Right hindlimb (tissue), 1 donor: ENCODE data around the gene SLC2A2.

ENCODE experiments used
- DNase-seq: peaks from one replicate; pipeline ENCODE4 v3.0.0-alpha.2; 2018

The SLC2A2 gene

DNA sequence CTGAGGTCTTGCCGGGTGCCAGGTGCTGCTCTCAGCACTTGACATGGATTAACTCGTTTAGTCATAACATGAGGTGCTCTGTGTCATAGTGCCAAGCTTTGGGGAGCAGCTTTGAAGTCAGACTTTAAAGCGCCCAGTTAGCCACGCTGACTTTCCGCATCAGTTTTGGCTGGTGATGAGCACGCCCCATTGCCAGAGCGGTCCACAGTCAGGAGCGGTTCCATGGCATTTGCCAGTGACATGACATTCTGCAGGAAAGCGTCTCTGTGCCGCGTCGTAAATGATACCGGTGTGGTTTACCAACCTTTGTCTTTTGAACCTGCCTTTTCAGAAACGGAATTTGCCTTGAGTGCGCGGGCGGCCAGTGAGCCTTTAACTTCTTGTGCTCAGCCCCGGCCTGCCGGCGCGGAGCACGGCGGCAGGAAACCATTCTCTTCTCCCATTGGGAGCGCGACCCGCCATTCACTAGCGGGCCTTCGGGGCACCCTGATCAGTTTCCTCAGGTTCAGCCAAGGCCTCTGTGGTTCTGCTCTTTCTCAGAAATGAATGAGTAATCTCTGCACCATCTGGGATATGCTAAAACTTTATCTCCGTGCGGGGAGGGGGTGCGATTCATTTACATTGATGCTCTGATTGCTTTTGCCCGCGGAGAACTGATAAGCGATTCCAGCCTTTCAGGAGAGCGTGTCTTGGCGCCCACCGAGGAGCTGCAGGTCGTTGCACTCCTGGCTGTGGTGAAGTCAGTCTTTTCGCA lies 1.7 kb upstream of the SLC2A2 start:
- DNase-seq: peak; percentile 53

DNA sequence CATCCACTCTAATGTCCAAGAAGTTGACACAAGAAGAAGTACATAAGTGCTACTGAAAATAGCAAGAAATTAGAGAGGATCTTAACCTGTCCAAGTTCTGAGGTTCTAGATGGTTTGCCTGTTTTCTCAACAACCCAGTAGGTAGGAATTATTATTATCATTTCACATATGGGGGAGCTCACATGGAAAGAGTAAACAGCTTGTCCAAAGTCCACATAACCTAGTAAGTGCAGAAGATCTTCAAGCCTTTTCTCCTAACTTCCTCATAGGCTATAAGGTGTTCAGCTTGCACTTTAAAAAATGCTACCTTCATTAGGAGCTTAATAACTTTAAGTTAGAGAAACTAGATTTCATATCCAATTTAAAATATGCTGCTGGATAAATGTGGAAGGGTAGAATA lies 3.0 kb downstream of the SLC2A2 start:
- no peak for DNase-seq

DNA sequence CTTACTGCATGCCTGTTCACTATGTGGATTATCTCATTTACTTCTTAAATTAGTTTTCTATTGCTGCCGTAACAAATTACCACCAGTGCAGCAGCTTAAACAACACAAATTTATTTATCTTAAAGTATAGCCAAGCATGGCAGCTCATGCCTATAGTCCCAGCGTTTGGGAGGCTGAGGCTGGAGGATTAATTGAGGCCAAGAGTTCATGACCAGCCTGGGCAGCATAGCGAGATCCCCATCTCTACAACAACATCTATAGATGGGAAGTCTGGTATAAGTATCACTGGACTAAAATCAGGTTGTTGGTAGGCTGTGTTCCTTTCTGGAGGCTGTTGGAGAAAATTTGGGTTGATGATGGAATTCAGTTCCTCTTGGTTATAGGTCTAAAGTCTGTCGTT lies 5.1 kb downstream of the SLC2A2 start:
- no peak for DNase-seq

DNA sequence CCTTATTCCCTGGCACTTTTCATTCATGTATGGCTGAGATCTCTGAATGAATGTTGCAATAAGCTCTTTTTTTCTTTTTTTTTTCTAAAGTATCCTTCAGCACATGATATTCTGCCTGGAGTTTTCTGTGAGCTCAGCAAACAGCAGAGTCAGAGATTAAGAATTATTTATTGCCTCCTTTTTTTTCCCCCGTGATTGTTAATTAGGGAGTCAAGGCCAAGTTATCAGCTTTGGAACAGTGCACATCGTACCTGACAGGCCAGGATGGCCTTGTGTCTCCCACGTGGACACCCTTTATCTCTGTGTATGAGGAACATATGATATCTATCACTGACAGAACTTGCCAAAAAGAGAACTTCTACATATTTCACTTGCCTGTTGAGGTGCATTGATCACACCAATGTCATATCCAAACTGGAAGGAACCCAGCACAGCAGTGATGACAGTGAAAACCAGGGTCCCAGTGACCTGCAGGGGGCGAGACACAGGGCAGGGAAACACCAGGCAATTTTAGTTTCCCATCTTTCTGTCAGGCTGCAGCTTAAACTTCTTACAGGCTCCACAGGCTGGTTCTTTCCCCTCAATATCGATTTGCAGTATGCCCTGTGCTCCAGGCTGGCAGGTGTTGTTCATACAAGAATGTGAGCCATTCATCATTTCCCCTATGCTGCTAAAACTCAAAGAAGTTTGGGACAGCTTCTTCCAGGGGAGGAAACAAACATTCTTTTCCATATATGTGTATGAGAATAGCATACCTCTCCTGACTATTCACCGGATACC lies 8.2 kb downstream of the SLC2A2 start:
- DNase-seq: no peak

DNA sequence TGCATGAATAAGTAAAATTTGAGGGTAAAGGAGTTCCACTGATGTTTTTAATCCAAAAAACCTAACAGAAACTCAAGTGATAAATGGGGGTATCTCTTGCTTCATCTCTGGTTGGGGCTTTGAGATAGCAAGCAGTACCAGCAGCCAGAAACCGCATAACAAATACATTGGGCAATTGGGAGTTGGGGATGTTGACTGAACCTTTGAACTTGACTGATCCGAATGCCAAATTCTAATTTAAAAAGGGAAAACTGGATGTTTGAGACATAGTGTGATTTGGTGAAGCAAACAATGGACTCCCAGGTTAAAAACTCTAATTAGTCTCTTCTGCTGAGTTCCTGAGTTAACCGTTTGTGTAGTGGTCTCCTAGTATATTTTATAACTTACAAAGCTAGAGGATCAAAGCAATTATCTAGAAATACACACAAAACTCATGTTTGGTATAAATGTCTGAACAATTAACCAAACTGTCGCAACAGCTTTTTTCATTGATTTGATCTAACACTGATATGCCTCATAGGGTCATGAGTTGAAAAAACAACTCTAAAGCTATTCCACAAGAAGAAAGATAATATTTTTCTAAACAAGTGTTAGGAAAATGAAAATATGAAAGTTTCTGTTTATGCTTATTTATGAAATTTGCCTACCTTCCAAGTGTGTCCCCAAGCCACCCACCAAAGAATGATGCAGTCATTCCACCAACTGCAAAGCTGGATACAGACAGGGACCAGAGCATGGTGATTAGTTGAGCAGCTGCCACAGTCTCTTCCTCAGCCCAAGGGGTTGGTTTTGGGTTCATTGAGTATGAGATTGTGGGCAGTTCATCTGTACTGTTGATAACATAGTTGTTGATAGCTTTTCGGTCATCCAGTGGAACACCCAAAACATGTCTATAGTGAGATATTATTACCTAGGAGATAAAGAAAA lies 12.4 kb downstream of the SLC2A2 start:
- DNase-seq: no peak

DNA sequence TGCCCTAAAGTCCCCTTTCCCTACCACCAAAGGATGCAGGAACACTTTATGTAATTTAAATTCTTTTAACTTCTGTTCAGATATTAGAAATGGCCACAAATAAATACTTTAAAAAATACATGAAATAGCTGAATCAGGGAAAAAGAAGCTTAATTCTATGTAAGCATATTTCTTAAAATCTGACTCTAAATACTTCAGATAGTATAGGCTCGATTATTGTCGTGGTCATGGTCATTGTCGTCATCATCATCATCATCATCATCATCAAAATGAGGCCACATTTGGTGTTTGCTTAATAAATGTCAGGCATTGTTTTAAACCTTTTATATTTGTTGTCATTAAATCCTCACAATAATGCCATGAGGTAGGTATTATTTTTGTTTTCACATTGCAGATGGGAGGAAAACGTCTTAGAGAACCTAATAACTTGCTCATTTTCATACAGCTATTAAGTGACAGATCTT lies 14.6 kb downstream of the SLC2A2 start:
- DNase-seq: no peak

DNA sequence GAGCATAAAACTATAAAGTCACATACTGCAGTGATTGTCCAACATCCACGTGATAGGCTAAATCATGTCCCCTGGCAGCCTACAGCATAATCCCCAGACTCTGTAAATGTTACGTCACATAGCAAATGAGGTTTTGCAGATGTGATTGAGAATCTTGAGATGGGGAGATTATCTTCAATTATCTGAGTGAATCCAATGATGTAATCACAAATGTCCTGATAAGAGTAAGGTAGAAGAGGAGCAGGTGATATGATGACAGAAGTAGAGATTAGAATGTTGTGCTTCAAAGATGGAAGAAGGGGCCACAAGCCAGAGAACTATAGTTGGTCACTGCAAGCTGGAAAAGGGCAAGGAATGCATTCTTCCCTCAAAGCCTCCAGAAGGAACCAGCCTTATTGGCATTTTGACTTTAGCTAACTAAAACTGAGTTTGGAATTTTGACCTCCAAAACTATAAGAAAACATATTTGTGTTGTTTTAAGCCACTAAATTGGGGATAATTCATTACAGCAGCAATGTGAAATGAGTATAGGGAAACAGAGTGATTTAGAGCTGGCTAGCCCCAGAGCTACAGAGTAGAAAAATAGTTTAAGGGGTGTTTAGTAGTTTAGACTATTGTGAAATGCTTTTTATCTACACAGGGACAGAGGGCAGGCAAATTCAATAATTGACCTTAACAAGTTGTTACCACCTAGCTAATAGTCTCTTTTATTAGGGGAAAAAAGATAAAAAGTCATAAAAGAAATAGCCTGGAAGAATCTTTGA lies 15.2 kb downstream of the SLC2A2 start:
- no peak for DNase-seq

DNA sequence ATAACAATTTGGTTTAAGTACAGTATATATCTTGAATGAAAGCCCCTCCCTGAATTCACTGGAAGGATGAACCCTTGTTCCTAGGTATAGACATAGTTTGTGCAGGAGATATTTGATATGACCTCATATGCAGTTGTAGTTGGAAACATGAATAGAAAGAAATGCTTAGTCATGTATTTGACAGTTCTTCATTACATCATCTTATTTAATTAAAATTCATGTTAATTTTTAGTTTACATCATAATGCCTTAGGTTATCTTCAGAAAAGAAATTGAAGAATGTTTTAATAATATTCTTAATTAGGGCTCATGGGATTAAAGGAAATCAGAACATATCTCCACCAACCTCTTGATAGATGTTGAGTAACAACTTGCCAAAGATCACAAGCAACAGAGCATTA lies 19.2 kb downstream of the SLC2A2 start:
- no peak for DNase-seq

DNA sequence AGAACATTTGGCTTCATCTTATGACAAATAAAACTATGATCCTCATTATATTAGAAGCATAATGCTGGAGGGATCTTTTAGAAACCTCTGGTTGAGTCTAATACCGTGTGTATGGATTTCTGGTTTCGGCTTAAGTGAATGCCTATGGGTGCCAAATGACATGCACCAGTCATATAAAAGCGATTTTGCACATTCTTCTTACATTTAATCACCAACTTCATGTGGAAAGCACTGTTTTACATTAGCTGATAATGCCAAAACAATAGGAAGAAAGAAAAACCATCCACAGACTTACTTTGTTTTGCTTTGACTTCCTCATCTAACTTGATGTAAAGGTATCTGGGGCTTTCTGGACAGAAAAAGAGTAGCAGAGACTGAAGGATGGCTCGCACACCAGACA lies 20.9 kb downstream of the SLC2A2 start:
- DNase-seq: no peak

DNA sequence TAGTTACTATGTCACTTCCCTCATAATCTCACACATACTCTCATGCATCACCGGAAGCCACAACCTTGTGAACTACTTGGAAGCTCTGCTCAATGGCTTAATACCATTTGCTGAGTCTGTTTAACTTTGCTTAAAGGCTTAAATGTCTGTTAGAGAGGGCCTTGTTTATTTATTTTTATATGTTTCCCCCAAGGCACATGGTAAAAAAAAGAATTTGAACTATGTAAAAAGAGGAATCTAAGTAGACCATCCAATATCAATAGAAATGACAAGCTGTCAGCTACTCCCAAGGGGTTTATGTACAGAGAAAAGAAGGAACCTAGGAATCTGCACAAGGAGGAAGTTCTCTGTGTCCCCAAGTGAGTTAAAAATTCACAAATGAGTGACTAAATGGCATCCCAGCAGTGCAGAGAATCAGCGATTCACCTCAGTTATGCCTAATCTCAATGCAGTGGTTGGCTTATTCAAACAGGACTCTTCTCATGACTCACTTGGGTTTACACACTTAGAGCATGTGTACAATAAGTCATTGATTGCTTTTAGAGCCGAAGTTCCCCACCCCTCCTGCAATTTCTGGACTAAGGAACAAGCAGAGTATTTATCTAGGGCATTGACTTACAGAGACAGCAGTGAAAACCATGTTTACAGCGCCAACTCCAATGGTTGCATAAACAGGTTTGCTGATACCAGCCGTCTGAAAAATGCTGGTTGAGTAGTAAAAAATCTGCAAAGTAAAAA lies 24.4 kb downstream of the SLC2A2 start:
- DNase-seq: no peak

DNA sequence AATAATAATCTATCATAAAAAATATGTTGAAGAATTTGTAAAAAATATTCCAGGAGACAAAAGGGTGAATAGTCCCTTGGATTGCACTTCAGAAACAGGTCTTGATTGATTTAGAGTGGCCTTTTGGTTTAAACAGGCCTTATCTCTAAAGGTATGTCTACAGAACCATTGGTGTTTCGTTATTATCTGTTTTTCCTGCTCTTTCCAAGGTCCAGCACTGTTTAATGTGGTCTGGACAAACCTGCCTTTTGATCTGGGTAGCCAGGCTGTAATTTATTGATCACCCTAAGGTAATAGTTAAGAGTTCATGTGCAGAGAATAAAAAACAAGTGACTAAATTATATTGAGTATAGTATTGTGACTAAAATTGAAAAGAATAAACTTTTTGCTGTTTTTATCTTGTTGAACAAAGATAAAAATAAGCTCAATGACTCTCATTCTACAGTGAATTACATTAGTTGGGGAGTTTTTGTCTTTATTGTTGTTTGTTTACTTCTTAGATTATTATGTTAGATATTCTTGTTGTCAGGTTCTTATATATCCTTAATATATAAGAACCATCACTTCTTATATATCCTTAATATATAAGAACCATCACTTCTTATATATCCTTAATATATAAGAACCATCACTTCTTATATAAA lies 25.1 kb downstream of the SLC2A2 start:
- DNase-seq: no peak

DNA sequence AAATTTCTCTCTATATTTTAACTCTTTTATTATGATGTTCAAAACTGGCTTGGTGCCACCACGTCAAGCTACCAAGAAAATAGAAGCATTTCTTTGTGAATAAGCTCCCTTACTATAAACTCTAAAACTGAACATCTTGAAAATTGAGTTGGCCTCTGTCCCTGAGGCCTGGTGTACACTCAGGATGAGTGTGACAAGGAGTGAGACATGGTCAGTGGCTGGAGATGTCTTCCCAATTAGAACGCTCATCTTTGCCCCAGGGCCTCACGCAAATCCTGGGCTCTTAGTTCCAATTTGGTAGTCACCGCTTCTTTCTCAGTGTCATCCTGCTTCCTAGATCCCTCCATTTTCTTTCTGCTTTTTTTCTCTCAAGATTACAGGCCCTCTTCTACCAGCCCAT lies 26.2 kb downstream of the SLC2A2 start:
- no peak for DNase-seq

DNA sequence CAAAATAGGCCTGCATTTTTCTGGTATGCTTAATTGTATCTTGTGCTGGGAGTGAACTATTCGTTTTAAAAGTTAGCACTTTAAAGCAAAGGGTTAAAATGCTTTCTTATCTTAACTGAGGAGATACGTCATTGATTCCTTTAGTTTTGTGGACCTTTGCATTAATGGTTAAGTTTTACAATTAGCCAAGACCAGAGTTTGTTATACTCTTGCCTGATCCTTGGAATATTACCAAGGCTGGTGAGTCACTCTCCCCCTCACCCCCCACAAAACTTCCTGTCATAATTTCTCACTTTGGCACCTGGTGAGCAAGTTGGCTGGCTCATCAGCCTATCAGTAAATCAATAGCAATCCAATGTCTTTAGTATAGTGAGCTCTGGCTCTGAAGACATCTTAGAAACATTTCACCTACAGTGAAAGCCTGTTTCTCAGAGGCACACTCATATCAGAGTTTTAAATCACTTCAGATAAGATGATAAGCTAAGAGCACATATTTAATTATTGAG lies 26.7 kb downstream of the SLC2A2 start:
- no peak for DNase-seq

DNA sequence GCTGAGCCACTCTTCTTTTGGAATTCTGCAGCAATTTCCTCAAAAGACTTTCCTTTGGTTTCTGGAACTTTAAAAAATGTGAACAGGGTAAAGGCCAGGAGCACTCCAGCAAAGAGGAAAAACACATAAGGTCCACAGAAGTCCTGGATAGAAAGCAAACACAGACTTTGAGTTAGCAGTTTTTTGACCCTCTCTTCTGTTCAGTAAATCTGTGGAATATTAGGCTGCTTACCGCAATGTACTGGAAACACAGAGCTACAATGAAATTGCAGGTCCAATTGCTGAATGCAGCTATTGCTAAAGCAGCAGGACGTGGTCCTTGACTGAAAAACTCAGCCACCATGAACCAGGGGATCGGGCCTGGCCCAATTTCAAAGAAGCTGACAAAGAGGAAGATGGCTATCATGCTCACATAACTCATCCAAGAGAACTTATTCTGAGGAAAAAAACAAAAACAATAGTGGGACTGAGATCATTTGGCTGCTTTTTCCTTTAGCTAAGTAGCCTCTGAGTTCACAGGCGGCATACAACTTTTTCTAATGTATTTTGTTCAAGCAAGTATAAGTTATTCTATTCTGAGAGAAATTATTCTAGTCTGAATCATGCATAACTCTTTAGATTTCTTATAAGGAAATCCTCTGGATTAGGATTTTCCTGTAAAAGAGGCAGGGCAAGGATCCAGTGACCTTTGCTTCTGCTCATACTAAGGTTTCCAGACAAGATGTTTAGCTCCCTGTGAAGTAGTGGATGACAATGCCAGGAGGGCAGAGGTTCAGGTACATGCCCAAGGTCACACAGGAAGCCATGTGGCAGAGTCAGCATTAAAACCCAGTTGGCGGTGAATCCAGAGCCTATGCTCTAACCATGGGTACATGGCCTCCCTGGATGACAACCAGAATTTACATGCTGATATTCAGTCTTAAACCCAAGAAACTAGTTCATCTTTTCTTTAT lies 28.3 kb downstream of the SLC2A2 start:
- DNase-seq: no peak

DNA sequence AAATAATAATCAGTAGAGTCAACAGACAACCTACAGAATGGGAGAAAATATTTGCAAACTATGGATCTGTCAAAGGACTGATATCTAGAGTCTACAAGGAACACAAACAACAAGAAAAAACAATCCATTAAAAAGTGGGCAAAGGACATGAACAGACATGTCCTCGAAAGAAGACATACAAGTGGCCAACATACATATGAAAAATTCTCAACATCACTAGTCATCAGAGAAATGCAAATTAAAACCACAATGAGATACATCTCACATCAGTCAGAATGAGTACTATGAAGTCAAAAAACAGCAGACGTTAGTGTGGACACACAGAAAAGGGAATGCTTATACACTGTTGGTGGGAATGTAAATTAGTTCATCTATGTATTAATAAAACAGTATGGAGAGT lies 33.7 kb downstream of the SLC2A2 start:
- DNase-seq: no peak

DNA sequence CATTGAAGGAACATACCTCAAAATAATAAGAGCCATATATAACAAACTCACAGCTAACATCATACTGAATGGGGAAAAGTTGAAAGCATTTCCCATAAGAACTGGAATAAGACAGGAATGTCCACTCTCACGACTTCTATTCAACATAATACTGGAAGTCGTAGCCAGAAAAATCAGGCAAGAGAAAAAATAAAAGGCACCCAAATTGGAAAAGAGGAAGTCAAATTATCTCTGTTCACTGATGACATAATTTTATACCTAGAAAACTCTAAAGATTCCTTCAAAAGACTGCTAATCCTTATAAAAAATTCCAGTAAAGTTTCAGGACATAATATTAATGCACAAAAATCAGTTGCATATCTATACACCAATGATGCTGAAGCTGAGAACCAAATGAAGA lies 34.9 kb downstream of the SLC2A2 start:
- DNase-seq: no peak

DNA sequence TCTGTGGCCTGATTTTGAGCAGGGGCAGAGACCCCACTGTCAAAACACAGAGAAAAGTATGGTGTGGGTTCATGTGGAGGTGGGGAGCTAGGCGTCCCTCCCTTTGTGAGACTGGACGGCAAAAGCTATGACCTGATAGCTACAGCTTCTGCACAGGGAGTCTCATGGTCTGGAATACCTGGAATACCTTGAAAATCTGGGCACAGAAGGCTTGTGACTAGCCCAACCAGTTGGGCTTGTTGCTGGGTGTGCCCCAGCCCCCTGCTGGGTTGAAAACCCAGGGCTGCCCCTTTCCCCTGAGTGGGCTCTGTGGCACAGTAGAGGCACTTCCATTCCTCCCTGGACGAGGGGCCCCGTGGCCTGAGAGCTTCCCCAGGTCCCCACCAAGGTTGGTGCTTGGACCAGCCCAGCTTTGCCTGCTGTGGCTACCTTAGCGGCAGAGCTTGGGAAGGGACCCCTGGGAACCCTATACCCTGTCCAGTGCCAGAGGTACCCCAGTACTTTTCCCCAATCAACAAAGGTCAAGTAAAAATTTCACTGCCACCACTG lies 37.3 kb downstream of the SLC2A2 start:
- DNase-seq: no peak

DNA sequence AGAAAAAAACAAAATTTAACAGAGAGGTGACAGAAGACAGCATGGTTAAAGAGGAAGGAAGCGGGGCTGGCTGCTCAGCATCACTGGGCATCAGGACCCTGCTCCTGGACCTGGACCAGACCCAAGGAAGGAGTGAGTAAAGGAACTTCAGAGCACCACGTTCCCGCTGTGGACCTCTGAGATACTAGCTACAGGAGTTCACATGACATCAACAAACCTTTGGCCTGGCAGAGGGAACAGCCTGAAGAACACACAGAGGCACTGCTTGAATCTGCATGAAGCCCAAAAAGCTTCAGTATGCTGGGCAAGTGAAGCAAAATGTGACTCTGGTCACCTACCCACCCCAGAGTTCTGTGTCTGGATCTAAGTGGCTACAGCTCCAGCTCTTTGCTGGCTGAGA lies 38.1 kb downstream of the SLC2A2 start:
- no peak for DNase-seq

DNA sequence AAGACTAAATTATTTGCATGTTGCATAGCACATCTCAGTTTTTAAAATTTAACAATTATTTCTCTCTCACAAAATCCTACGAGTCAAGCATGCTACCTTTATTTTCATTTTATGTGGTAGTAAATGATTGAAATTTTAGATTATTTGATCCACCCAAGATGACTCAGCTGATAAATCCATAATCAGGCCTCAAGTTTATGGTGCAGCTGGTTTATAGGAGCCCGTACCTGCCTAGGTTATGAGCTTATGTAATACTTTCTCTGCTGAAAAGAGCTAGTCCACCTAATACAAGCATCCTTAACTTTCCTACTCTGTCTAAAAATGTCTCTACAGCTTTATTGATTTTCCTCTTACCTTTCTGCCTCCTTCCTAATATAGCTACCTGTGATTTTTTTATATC lies 41.2 kb downstream of the SLC2A2 start:
- DNase-seq: no peak

DNA sequence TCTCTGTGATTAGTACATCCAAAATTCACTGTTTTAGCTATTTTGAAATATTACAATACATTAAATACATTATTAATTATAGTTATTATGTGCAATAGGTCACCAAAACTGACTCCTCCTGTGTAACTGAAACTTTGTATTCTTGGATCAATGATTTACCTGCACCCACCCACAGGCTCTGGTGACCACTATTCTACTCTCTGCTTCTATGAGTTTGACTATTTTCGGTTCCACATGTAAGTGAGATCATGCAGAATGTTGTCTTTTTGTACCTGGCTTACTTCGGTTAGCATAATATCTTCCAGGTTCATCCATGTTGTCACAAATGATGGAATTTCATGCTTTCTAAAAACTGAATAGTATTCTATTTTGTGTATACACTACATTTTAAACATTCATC lies 43.8 kb downstream of the SLC2A2 start:
- no peak for DNase-seq
